ACC112 (cell line): ENCODE results near the gene LRP1.

Source experiments
- H2AFZ ChIP-seq: fragments of 200-600 bp; sonication (generic); one replicate; pipeline ENCODE4 v1.6.0; 2017; ENCODE audit warnings: antibody characterized with exemption, low read length; ENCODE audit not compliant: unreplicated experiment
- H3K27ac ChIP-seq: fragments of 200-600 bp; sonication (generic); 2 replicates; pipeline ENCODE4 v1.5.1; 2014; ENCODE audit warnings: low read depth, mild to moderate bottlenecking, antibody characterized with exemption, low read length, moderate library complexity
- H3K27me3 ChIP-seq: fragments of 200-600 bp; sonication (generic); 2 replicates; pipeline ENCODE4 v1.6.1; 2014; ENCODE audit warnings: mild to moderate bottlenecking, antibody characterized with exemption, low read length, moderate library complexity, mixed read lengths; ENCODE audit not compliant: insufficient read depth
- H3K36me3 ChIP-seq: fragments of 200-600 bp; sonication (generic); 2 replicates; pipeline ENCODE4 v1.6.1; 2016; ENCODE audit warnings: mild to moderate bottlenecking, antibody characterized with exemption, low read length, moderate library complexity, mixed read lengths; ENCODE audit not compliant: insufficient read depth
- H3K4me1 ChIP-seq: fragments of 200-600 bp; sonication (generic); one replicate; pipeline ENCODE4 v1.6.1; 2016; ENCODE audit warnings: low read length, mixed read lengths; ENCODE audit not compliant: insufficient read depth, unreplicated experiment, control insufficient read depth
- H3K4me3 ChIP-seq: fragments of 200-600 bp; sonication (generic); 2 replicates; pipeline ENCODE4 v1.5.1; 2014; ENCODE audit warnings: mild to moderate bottlenecking, low read depth, low read length
- H3K79me2 ChIP-seq: fragments of 200-600 bp; sonication (generic); one replicate; pipeline ENCODE4 v1.6.0; 2016; ENCODE audit warnings: low read length; ENCODE audit not compliant: control insufficient read depth, unreplicated experiment, insufficient read depth

Gene LRP1

GRCh38 chr12:57169046-57169795 is 40.9 kb downstream of the LRP1 start:
- Histone ChIP-seq H3K4me1 (peaks cover 42% of the 10 kb centered on the region), H3K4me3 (no peak overlapping the region), H3K36me3 (peaks cover 52% of the 10 kb centered on the region), H3K27ac (no peak overlapping the region), H3K79me2 (no peaks in the 10 kb centered on the region), H2AFZ (no peak overlapping the region), H3K27me3 (no peaks in the 10 kb centered on the region)

DNA sequence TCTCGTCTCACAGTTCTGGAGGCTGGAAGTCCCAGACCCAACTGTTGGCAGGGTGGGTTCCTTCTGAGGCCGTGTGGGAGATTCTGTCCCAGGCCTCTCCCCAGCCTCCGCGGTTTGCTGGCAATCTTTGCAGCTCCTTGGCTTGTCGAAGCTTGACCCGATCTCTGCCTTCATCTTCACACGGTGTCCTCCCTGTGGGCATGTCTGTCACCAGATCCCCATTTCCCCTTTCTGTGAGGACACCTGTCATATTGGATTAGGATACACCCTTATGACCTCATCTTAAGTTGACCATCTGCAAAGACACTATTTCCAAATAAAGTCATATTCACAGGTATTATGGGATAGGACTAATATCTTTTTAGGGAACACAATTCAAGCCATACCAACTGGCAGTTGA is 41.7 kb downstream of the LRP1 start:
- H3K27ac ChIP-seq, result no peak overlapping the region
- H3K27me3 ChIP-seq, result no peaks in the 10 kb centered on the region
- H2AFZ ChIP-seq, result no peak overlapping the region
- H3K36me3 ChIP-seq, result peaks cover 46% of the 10 kb centered on the region
- peaks cover 36% of the 10 kb centered on the region for H3K4me1 ChIP-seq
- H3K79me2 ChIP-seq, result no peaks in the 10 kb centered on the region
- no peak overlapping the region for H3K4me3 ChIP-seq

- H3K27ac ChIP-seq, result no peak overlapping the region
These were observed 42.1 kb downstream of the LRP1 start for GRCh38 chr12:57170408-57170807.

DNA sequence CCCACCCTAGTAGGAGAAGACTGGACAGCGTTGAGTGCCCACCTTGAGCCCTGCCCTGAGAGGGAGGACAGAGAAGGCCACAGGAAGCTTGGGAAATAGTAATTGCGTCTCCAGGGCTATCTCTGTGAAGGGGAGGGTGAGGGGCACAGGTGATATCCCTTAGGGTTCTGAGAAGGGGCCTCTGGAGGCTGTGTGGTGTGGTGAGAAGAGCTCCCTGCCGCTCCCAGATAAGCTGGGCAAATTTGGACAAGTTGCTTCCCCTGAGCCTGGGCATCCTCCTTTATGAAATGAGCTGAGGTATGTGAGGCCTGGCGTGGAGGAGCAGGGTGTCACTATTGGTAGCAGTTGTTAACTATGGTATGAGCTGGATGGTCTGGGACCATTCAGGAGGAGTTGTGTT is 42.6 kb downstream of the LRP1 start:
- Histone ChIP-seq H3K4me3 (no peak overlapping the region), H3K36me3 (peaks cover 42% of the 10 kb centered on the region), H2AFZ (no peak overlapping the region), H3K27ac (no peak overlapping the region), H3K79me2 (no peaks in the 10 kb centered on the region), H3K4me1 (peaks cover 26% of the 10 kb centered on the region), H3K27me3 (no peaks in the 10 kb centered on the region)

More at GRCh38 chr12:57170408-57170807, 42.1 kb downstream of the LRP1 start:
- Histone ChIP-seq H2AFZ (no peak overlapping the region), H3K27me3 (no peaks in the 10 kb centered on the region), H3K79me2 (no peaks in the 10 kb centered on the region), H3K4me1 (peaks cover 31% of the 10 kb centered on the region), H3K36me3 (peaks cover 42% of the 10 kb centered on the region), H3K4me3 (no peak overlapping the region)

GRCh38 chr12:57171668-57172067 is 43.4 kb downstream of the LRP1 start:
- Histone ChIP-seq H3K4me3 (no peak overlapping the region), H3K4me1 (peaks cover 26% of the 10 kb centered on the region), H3K27me3 (no peaks in the 10 kb centered on the region), H3K79me2 (no peaks in the 10 kb centered on the region), H3K36me3 (peaks cover 49% of the 10 kb centered on the region), H2AFZ (no peak overlapping the region), H3K27ac (no peak overlapping the region)

DNA sequence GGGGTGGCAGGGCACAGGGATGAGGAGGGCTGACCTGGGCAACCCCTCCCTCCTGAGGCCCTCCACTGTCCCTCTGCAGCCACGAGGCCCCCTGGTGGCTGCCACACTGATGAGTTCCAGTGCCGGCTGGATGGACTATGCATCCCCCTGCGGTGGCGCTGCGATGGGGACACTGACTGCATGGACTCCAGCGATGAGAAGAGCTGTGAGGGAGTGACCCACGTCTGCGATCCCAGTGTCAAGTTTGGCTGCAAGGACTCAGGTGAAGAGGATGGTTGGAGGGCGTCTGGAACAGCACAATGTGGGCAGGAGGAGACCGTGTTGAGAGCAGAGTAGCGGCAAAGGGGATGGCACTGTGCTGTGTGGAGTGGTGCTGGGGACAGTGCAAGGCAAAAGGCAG is 44.8 kb downstream of the LRP1 start:
- Histone ChIP-seq H3K79me2 (peaks cover 2% of the 10 kb centered on the region), H3K27me3 (no peaks in the 10 kb centered on the region), H2AFZ (no peak overlapping the region), H3K4me1 (peaks cover 24% of the 10 kb centered on the region), H3K36me3 (peaks cover 44% of the 10 kb centered on the region), H3K4me3 (no peak overlapping the region), H3K27ac (no peak overlapping the region)

DNA sequence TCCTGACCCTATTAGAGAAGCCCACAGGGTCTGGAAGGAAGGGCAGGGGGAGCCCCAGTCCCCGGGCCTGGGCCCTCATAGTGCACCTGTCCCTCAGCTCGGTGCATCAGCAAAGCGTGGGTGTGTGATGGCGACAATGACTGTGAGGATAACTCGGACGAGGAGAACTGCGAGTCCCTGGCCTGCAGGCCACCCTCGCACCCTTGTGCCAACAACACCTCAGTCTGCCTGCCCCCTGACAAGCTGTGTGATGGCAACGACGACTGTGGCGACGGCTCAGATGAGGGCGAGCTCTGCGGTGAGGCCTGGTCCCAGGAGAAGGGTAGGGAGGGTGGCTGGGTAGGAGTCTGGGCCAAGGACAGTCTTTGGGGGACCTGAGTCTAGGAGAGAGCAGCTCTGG is 45.4 kb downstream of the LRP1 start:
- peaks cover 24% of the 10 kb centered on the region for H3K4me1 ChIP-seq
- peaks cover 41% of the 10 kb centered on the region for H3K36me3 ChIP-seq
- H3K4me3 ChIP-seq, result no peak overlapping the region
- no peak overlapping the region for H2AFZ ChIP-seq
- H3K79me2 ChIP-seq, result peaks cover 2% of the 10 kb centered on the region
- no peak overlapping the region for H3K27ac ChIP-seq
- H3K27me3 ChIP-seq, result no peaks in the 10 kb centered on the region

GRCh38 chr12:57175428-57176138 is 47.3 kb downstream of the LRP1 start:
- Histone ChIP-seq H3K27ac (no peak overlapping the region), H3K4me1 (peaks cover 24% of the 10 kb centered on the region), H3K27me3 (no peaks in the 10 kb centered on the region), H3K79me2 (peaks cover 2% of the 10 kb centered on the region), H3K4me3 (no peak overlapping the region), H2AFZ (no peak overlapping the region), H3K36me3 (peaks cover 48% of the 10 kb centered on the region; the same call in 1 of the 2 replicates)

- Histone ChIP-seq H3K4me1 (peaks cover 19% of the 10 kb centered on the region), H3K27me3 (no peaks in the 10 kb centered on the region), H3K79me2 (peaks cover 2% of the 10 kb centered on the region), H3K27ac (0 out of 2 replicates have a peak overlapping the region, but pooled peaks have one; percentile 3), H3K4me3 (no peak overlapping the region), H3K36me3 (peaks cover 51% of the 10 kb centered on the region; the same call in 1 of the 2 replicates), H2AFZ (no peak overlapping the region)
These were observed 47.8 kb downstream of the LRP1 start for GRCh38 chr12:57176139-57176477.

- H3K4me3 ChIP-seq, result no peak overlapping the region
- H3K36me3 ChIP-seq, result peaks cover 51% of the 10 kb centered on the region; the same call in 1 of the 2 replicates
- peaks cover 14% of the 10 kb centered on the region for H3K4me1 ChIP-seq
- H3K79me2 ChIP-seq, result peaks cover 2% of the 10 kb centered on the region
- H2AFZ ChIP-seq, result no peak overlapping the region
- no peaks in the 10 kb centered on the region for H3K27me3 ChIP-seq
- H3K27ac ChIP-seq, result 0 out of 2 replicates have a peak overlapping the region, but pooled peaks have one; percentile 3
These were observed 48.6 kb downstream of the LRP1 start for GRCh38 chr12:57176846-57177245.

DNA sequence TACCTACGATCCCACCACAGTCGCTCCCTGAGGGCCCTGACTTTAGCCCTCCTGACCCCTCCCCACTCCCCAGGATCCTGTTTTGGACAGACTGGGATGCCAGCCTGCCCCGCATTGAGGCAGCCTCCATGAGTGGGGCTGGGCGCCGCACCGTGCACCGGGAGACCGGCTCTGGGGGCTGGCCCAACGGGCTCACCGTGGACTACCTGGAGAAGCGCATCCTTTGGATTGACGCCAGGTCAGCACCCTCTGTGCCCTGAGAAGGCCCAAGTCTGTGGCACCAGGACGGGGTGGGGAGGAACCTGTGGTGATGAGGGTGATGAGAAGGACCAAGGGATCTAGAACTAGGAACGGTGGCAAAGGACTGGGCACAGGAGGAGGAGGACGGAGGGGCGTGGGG is 49.1 kb downstream of the LRP1 start:
- Histone ChIP-seq H2AFZ (no peak overlapping the region), H3K4me3 (no peak overlapping the region), H3K27me3 (no peaks in the 10 kb centered on the region), H3K36me3 (peaks cover 50% of the 10 kb centered on the region; the same call in 1 of the 2 replicates), H3K4me1 (peaks cover 14% of the 10 kb centered on the region), H3K27ac (no peak overlapping the region), H3K79me2 (peaks cover 2% of the 10 kb centered on the region)
